GM19043 (cell line): Measurements from ENCODE around the gene C2CD5.
A peak's percentile ranks its signal among the peaks of the same experiment; 100 is the strongest.
"Not testable (repeated sequence)": the region's sequence is repeated elsewhere in the genome, so short reads cannot be mapped to it uniquely, and the experiment has no call there.

Experiments used
- ATAC-seq: cut with Tn5 transposase; IDR thresholded peaks from one replicate; pipeline ENCODE4 v1.9.1; 2021; ENCODE audit warnings: low read depth; ENCODE audit not compliant: unreplicated experiment

The C2CD5 gene

GRCh38 chr12:22481547-22482104 is 62.7 kb downstream of the C2CD5 start:
- ATAC-seq: no peak

GRCh38 chr12:22480814-22481213 is 63.5 kb downstream of the C2CD5 start:
- not testable (repeated sequence) for ATAC-seq

- no peak for ATAC-seq
Observed at GRCh38 chr12:22480016-22480415, 64.3 kb downstream of the C2CD5 start.

GRCh38 chr12:22477894-22478287 is 66.5 kb downstream of the C2CD5 start:
- ATAC-seq: no peak

GRCh38 chr12:22477166-22477893 is 67.0 kb downstream of the C2CD5 start:
- ATAC-seq: no peak

- no peak for ATAC-seq
Observed at GRCh38 chr12:22476133-22476532, 68.2 kb downstream of the C2CD5 start.

GRCh38 chr12:22474970-22475720 is 69.2 kb downstream of the C2CD5 start:
- no peak for ATAC-seq

GRCh38 chr12:22473212-22473611 is 71.1 kb downstream of the C2CD5 start:
- peak; percentile 47 for ATAC-seq

GRCh38 chr12:22467190-22467589 is 77.2 kb downstream of the C2CD5 start:
- no peak for ATAC-seq

GRCh38 chr12:22463306-22463705 is 81.0 kb downstream of the C2CD5 start:
- ATAC-seq: no peak

GRCh38 chr12:22461786-22462185 is 82.6 kb downstream of the C2CD5 start:
- ATAC-seq: no peak

- no peak for ATAC-seq
Observed at GRCh38 chr12:22459838-22460490, 84.4 kb downstream of the C2CD5 start.

GRCh38 chr12:22458298-22458937 is 85.9 kb downstream of the C2CD5 start:
- no peak for ATAC-seq

- no peak for ATAC-seq
Observed at GRCh38 chr12:22457085-22457484, 87.3 kb downstream of the C2CD5 start.

GRCh38 chr12:22453511-22453910 is 90.8 kb downstream of the C2CD5 start:
- ATAC-seq: no peak

- no peak for ATAC-seq
Observed at GRCh38 chr12:22447223-22447622, 97.1 kb downstream of the C2CD5 start.

GRCh38 chr12:22444317-22444665 is 100.1 kb downstream of the C2CD5 start:
- not testable (repeated sequence) for ATAC-seq

- peak; percentile 95 for ATAC-seq
Observed at GRCh38 chr12:22443379-22444316, 100.7 kb downstream of the C2CD5 start.

GRCh38 chr12:22437031-22437806 is 107.1 kb downstream of the C2CD5 start:
- ATAC-seq: no peak
